Measurements from ENCODE around the gene REXO1.

- TF ChIP-seq POLR2A (IDR thresholded peaks at IDR 0.05; ENCODE audit: low read length) (no peak), GATA1 (IDR thresholded peaks at IDR 0.05; ENCODE audit: low read depth, low read length) (no peak)
These were observed 5.2 kb upstream of the REXO1 start for GRCh38 chr19:1853295-1854038.

Measured in erythroblast (primary cell).